K562 (cell line): ENCODE data around the gene DIAPH3. TPM values are rescaled to one million over a fixed set of nuclear protein-coding genes. Genes with fewer than 3 reads are reported as not detected.

Source experiments
- BDP1 ChIP-seq: IDR thresholded peaks from 3 replicates; pipeline ENCODE4 v1.6.1; 2011; ENCODE audit not compliant: insufficient read length, insufficient read depth
- EWSR1 ChIP-seq: fragments of 450-650 bp; IDR thresholded peaks from 2 replicates; pipeline ENCODE4 v1.6.1; 2018; ENCODE audit warnings: borderline replicate concordance, mild to moderate bottlenecking, low read depth, moderate library complexity; ENCODE audit not compliant: partially characterized antibody
- NR3C1 ChIP-seq: sonication (generic); formaldehyde crosslinking; IDR thresholded peaks from 2 replicates; pipeline ENCODE4 v1.8.1; 2022; ENCODE audit warnings: missing genetic modification reagents
- PYGO2 ChIP-seq: fragments of 450-650 bp; IDR thresholded peaks from 2 replicates; pipeline ENCODE4 v1.6.1; 2016; ENCODE audit warnings: mild to moderate bottlenecking, missing genetic modification characterization, moderate library complexity, missing compliant biosample characterization
- RBM34 ChIP-seq: fragments of 200-400 bp; formaldehyde crosslinking; IDR thresholded peaks from 2 replicates; pipeline ENCODE4 v1.6.1; 2018; ENCODE audit warnings: low read length, borderline replicate concordance; ENCODE audit not compliant: insufficient read depth
- TAF15 ChIP-seq: fragments of 200-400 bp; formaldehyde crosslinking; IDR thresholded peaks from 2 replicates; pipeline ENCODE4 v1.6.1; 2017; ENCODE audit warnings: mild to moderate bottlenecking, low read depth, low read length, moderate library complexity
- TRIM28 ChIP-seq: fragments of 450-650 bp; IDR thresholded peaks from 2 replicates; pipeline ENCODE4 v1.6.1; 2017
- XRCC4 ChIP-seq: IDR thresholded peaks from one replicate; pipeline ENCODE4 v1.6.1; 2011; ENCODE audit not compliant: insufficient read depth, insufficient read length; ENCODE audit errors: extremely low read depth
- ZBTB1 ChIP-seq: sonication (generic); formaldehyde crosslinking; IDR thresholded peaks from 2 replicates; pipeline ENCODE4 v1.8.1; 2023; ENCODE audit warnings: missing genetic modification reagents, low read depth, mild to moderate bottlenecking, borderline replicate concordance
- ZNF146 ChIP-seq: IDR thresholded peaks from one replicate; pipeline ENCODE4 v1.6.1; 2018; ENCODE audit warnings: missing compliant biosample characterization; ENCODE audit not compliant: unreplicated experiment
- ZNF239 ChIP-seq: fragments of 250-450 bp; sonication (Bioruptor Pico); IDR thresholded peaks from 2 replicates; pipeline ENCODE4 v1.4.0; 2020; ENCODE audit warnings: mild to moderate bottlenecking
- ZNF282 ChIP-seq: sonication (generic); formaldehyde crosslinking; IDR thresholded peaks from 2 replicates; pipeline ENCODE4 v1.8.1; 2023; ENCODE audit warnings: missing genetic modification reagents
- polyA plus RNA-seq, 8 experiments: library from polyadenylated mRNA; depleted of rRNA in 4 of 8; stranded (reverse) in 5 of 8; unstranded in 3 of 8; fragments of >200 nt; fragmentation: Nextera tagmentation in 2 of 8; fragmentation: Illumina TruSeq in 1 of 8; extraction: Ambion mirVana in 2 of 8; extraction: Trizol in 1 of 8; gene quantifications; 2 replicates each; pipeline versions ENCODE4 v1.2.1 to v1.2.3, GENCODE V29; 2011 to 2014; ENCODE audit warnings: inconsistent platforms in 1 of 8, missing spikeins in 1 of 8
- total RNA-seq, 7 experiments: library from RNA; depleted of rRNA in 6 of 7; stranded (reverse); fragments of >200 nt in 6 of 7; fragmentation: Illumina TruSeq in 2 of 7; extraction: Trizol in 2 of 7; gene quantifications; 2 replicates each; pipeline versions ENCODE4 v1.2.1 to v1.2.3, GENCODE V29; 2011 to 2021; ENCODE audit warnings: low replicate concordance in 1 of 7
- TF ChIP-seq, protein P1 (sequence below): sonication (generic); formaldehyde crosslinking; IDR thresholded peaks from 2 replicates; pipeline ENCODE4 v1.8.0; 2022; ENCODE audit warnings: missing genetic modification reagents, mild to moderate bottlenecking, borderline replicate concordance
- TF ChIP-seq, protein P2 (sequence below): sonication (generic); formaldehyde crosslinking; IDR thresholded peaks from 2 replicates; pipeline ENCODE4 v1.4.0; 2020; ENCODE audit warnings: mild to moderate bottlenecking, missing genetic modification reagents
- TF ChIP-seq, protein P3 (sequence below): sonication (generic); formaldehyde crosslinking; IDR thresholded peaks from 2 replicates; pipeline ENCODE4 v1.8.1; 2023; ENCODE audit warnings: mild to moderate bottlenecking, missing genetic modification reagents
- TF ChIP-seq, protein P4 (sequence below): fragments of 250-450 bp; sonication (Bioruptor Pico); IDR thresholded peaks from 2 replicates; pipeline ENCODE4 v1.8.0; 2022; ENCODE audit warnings: inconsistent platforms

DIAPH3 gene
- total and polyA plus RNA-seq, 9 of the 15 experiments (the other 6 are each of a cell fraction or from before 2014, with no cell fraction given) = 9.0 to 18.7 (median 14.7) TPM

DNA sequence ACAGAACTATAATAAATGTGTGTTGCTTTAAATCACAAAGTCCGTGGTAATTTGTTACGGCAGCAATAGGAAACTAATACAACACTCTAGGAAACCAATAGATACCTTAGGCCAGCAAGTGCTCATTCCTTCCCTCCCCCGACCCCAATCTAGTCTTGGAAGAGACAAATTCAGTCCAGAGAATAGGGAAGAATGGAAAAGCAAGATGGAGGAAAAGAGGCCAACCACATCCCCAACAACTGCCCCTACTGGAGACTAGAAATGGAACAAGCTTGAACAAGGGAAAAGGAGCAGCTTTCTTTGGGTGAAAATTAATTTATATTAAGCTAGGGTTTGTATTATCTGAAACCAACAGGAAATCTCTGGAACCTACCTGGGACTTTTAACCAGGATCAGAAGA is 54.4 kb downstream of the DIAPH3 start (continued):
- TF ChIP-seq, protein P1, sequence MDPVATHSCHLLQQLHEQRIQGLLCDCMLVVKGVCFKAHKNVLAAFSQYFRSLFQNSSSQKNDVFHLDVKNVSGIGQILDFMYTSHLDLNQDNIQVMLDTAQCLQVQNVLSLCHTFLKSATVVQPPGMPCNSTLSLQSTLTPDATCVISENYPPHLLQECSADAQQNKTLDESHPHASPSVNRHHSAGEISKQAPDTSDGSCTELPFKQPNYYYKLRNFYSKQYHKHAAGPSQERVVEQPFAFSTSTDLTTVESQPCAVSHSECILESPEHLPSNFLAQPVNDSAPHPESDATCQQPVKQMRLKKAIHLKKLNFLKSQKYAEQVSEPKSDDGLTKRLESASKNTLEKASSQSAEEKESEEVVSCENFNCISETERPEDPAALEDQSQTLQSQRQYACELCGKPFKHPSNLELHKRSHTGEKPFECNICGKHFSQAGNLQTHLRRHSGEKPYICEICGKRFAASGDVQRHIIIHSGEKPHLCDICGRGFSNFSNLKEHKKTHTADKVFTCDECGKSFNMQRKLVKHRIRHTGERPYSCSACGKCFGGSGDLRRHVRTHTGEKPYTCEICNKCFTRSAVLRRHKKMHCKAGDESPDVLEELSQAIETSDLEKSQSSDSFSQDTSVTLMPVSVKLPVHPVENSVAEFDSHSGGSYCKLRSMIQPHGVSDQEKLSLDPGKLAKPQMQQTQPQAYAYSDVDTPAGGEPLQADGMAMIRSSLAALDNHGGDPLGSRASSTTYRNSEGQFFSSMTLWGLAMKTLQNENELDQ = no peak
- TF ChIP-seq ZNF146 (no peak), TAF15 (no peak), BDP1 (no peak), PYGO2 (tag) (peak; percentile 86; the same call in 1 of the 2 replicates), RBM34 (no peak), ZNF239 (CRISPR knock-in tag) (0 out of 2 replicates have a peak, but pooled peaks have one; percentile 44), ZNF282 (CRISPR knock-in tag) (no peak), XRCC4 (no peak), ZBTB1 (CRISPR knock-in tag) (no peak), EWSR1 (no peak), TRIM28 (no peak), NR3C1 (no peak)
- TF ChIP-seq, protein P2, sequence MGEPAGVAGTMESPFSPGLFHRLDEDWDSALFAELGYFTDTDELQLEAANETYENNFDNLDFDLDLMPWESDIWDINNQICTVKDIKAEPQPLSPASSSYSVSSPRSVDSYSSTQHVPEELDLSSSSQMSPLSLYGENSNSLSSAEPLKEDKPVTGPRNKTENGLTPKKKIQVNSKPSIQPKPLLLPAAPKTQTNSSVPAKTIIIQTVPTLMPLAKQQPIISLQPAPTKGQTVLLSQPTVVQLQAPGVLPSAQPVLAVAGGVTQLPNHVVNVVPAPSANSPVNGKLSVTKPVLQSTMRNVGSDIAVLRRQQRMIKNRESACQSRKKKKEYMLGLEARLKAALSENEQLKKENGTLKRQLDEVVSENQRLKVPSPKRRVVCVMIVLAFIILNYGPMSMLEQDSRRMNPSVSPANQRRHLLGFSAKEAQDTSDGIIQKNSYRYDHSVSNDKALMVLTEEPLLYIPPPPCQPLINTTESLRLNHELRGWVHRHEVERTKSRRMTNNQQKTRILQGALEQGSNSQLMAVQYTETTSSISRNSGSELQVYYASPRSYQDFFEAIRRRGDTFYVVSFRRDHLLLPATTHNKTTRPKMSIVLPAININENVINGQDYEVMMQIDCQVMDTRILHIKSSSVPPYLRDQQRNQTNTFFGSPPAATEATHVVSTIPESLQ (CRISPR knock-in tag) = no peak
- TF ChIP-seq, protein P3, sequence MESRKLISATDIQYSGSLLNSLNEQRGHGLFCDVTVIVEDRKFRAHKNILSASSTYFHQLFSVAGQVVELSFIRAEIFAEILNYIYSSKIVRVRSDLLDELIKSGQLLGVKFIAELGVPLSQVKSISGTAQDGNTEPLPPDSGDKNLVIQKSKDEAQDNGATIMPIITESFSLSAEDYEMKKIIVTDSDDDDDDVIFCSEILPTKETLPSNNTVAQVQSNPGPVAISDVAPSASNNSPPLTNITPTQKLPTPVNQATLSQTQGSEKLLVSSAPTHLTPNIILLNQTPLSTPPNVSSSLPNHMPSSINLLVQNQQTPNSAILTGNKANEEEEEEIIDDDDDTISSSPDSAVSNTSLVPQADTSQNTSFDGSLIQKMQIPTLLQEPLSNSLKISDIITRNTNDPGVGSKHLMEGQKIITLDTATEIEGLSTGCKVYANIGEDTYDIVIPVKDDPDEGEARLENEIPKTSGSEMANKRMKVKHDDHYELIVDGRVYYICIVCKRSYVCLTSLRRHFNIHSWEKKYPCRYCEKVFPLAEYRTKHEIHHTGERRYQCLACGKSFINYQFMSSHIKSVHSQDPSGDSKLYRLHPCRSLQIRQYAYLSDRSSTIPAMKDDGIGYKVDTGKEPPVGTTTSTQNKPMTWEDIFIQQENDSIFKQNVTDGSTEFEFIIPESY (CRISPR knock-in tag) = no peak
- TF ChIP-seq, protein P4, sequence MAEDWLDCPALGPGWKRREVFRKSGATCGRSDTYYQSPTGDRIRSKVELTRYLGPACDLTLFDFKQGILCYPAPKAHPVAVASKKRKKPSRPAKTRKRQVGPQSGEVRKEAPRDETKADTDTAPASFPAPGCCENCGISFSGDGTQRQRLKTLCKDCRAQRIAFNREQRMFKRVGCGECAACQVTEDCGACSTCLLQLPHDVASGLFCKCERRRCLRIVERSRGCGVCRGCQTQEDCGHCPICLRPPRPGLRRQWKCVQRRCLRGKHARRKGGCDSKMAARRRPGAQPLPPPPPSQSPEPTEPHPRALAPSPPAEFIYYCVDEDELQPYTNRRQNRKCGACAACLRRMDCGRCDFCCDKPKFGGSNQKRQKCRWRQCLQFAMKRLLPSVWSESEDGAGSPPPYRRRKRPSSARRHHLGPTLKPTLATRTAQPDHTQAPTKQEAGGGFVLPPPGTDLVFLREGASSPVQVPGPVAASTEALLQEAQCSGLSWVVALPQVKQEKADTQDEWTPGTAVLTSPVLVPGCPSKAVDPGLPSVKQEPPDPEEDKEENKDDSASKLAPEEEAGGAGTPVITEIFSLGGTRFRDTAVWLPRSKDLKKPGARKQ (CRISPR knock-in tag) = no peak
